Smooth muscle cell (in vitro differentiated cells): ENCODE measurements around the gene PRKCA. TPM values are rescaled to one million over a fixed set of nuclear protein-coding genes. Genes with fewer than 3 reads are reported as not detected.

ENCODE experiments used
- DNase-seq: peaks from one replicate; lab custom pipeline; 2025; ENCODE audit not compliant: unreplicated experiment; lab: John Stamatoyannopoulos, UW
- H2AFZ ChIP-seq: fragments of 200-600 bp; sonication (generic); 2 replicates; pipeline ENCODE4 v1.6.0; 2016; ENCODE audit warnings: antibody characterized with exemption, low read depth, mild to moderate bottlenecking
- H3F3A ChIP-seq: fragments of 200-600 bp; sonication (generic); 2 replicates; pipeline ENCODE4 v1.6.0; 2017; ENCODE audit warnings: antibody characterized with exemption, low read depth
- H3K27ac ChIP-seq: fragments of 200-600 bp; sonication (generic); 2 replicates; pipeline ENCODE4 v1.5.1; 2016; ENCODE audit warnings: low read depth, mild to moderate bottlenecking
- H3K27me3 ChIP-seq: fragments of 200-600 bp; sonication (generic); 2 replicates; pipeline ENCODE4 v1.6.1; 2016; ENCODE audit warnings: low read depth, mild to moderate bottlenecking
- H3K36me3 ChIP-seq: fragments of 200-600 bp; sonication (generic); 2 replicates; pipeline ENCODE4 v1.5.1; 2016; ENCODE audit warnings: low read depth
- H3K4me1 ChIP-seq: fragments of 200-600 bp; sonication (generic); 2 replicates; pipeline ENCODE4 v1.5.1; 2016; ENCODE audit warnings: low read depth
- H3K4me2 ChIP-seq: fragments of 200-600 bp; sonication (generic); 2 replicates; pipeline ENCODE4 v1.6.0; 2016; ENCODE audit warnings: mild to moderate bottlenecking
- H3K4me3 ChIP-seq: fragments of 200-600 bp; sonication (generic); 2 replicates; pipeline ENCODE4 v1.5.1; 2016; ENCODE audit warnings: mild to moderate bottlenecking
- H3K79me2 ChIP-seq: fragments of 200-600 bp; sonication (generic); 2 replicates; pipeline ENCODE4 v1.6.0; 2016; ENCODE audit warnings: low read depth, mild to moderate bottlenecking
- H3K9ac ChIP-seq: fragments of 200-600 bp; sonication (generic); 2 replicates; pipeline ENCODE4 v1.6.0; 2016; ENCODE audit warnings: low read depth
- H3K9me3 ChIP-seq: fragments of 200-600 bp; sonication (generic); replicated peaks from 2 replicates; pipeline ENCODE4 v1.5.1; 2016; ENCODE audit warnings: low read depth
- H4K20me1 ChIP-seq: fragments of 200-600 bp; sonication (generic); 2 replicates; pipeline ENCODE4 v1.6.0; 2016; ENCODE audit warnings: low read depth
- CTCF ChIP-seq: fragments of 200-600 bp; sonication (generic); IDR thresholded peaks from 2 replicates; pipeline ENCODE4 v1.5.1; 2017; ENCODE audit warnings: borderline replicate concordance, mild to moderate bottlenecking, antibody characterized with exemption; ENCODE audit not compliant: insufficient read depth, poor library complexity, severe bottlenecking
- WGBS: methylation state at CpG from one replicate; pipeline ENCODE4 v1.1.7; 2016; ENCODE audit warnings: low lambda C conversion rate; 5-methylcytosine and 5-hydroxymethylcytosine counted together
- polyA plus RNA-seq: library from polyadenylated mRNA; unstranded; fragments of >200 nt; fragmentation: Nextera tagmentation; extraction: Ambion mirVana; gene quantifications from 2 replicates; pipeline ENCODE4 v1.2.1, GENCODE V29; 2016
- total RNA-seq: library from RNA; depleted of rRNA; stranded (reverse); fragments of >200 nt; gene quantifications from 2 replicates; pipeline ENCODE4 v1.2.3, GENCODE V29; 2014

The PRKCA gene
- total and polyA plus RNA-seq, 2 experiments from 2014 or later = 0.78 to 7.1 TPM

DNA sequence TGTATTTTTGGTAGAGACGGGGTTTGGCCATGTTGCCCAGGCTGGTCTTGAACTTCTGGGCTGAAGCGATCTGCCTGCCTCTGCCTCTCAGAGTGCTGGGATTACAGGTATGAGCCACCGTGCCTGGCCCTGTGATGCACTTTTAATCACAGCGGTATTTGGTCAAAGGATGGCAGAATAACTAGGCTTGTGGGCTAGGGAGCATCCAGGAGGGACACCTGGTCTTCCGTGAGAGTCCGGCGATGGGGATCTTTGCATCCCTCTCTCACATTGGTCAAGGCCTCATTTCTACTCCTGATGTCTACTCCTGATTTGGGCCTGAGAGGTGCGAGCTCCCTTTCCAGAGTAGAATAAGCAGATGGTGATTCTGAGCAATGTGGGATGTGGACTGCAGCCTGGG, 274.6 kb downstream of the PRKCA start:
- H3K9me3 ChIP-seq = no peaks in the 10 kb centered on the region
- H3K36me3 ChIP-seq = no peaks in the 10 kb centered on the region
- no peak overlapping the region for H3K4me2 ChIP-seq
- no peaks in the 10 kb centered on the region for H3K27me3 ChIP-seq
- H2AFZ ChIP-seq = no peak overlapping the region
- no peaks in the 10 kb centered on the region for H4K20me1 ChIP-seq
- H3K4me3 ChIP-seq = no peak overlapping the region
- DNase-seq = no peak
- 100% methylated on average over 8 of the region's 8 CpGs for WGBS
- no peak overlapping the region for H3K9ac ChIP-seq
- peaks cover 4% of the 10 kb centered on the region for H3F3A ChIP-seq
- no peaks in the 10 kb centered on the region for H3K4me1 ChIP-seq
- no peak for TF ChIP-seq CTCF
- H3K79me2 ChIP-seq = no peaks in the 10 kb centered on the region
- H3K27ac ChIP-seq = no peak overlapping the region

GRCh38 chr17:66578781-66579489, 276.5 kb downstream of the PRKCA start:
- no peak overlapping the region for H3K4me2 ChIP-seq
- H4K20me1 ChIP-seq = no peaks in the 10 kb centered on the region
- H3K79me2 ChIP-seq = no peaks in the 10 kb centered on the region
- 93% methylated on average over 22 of the region's 22 CpGs for WGBS
- H3K27ac ChIP-seq = no peak overlapping the region
- no peak overlapping the region for H2AFZ ChIP-seq
- no peaks in the 10 kb centered on the region for H3K36me3 ChIP-seq
- peaks cover 4% of the 10 kb centered on the region for H3F3A ChIP-seq
- DNase-seq = no peak
- no peak overlapping the region for H3K9ac ChIP-seq
- TF ChIP-seq CTCF = no peak
- H3K9me3 ChIP-seq = no peaks in the 10 kb centered on the region
- no peak overlapping the region for H3K4me3 ChIP-seq
- H3K27me3 ChIP-seq = no peaks in the 10 kb centered on the region
- H3K4me1 ChIP-seq = no peaks in the 10 kb centered on the region

- no peaks in the 10 kb centered on the region for H3K79me2 ChIP-seq
- H3K4me3 ChIP-seq = no peak overlapping the region
- no peaks in the 10 kb centered on the region for H4K20me1 ChIP-seq
- H2AFZ ChIP-seq = no peak overlapping the region
- no peak for TF ChIP-seq CTCF
- WGBS = 91% methylated on average over 4 of the region's 4 CpGs
- no peaks in the 10 kb centered on the region for H3K27me3 ChIP-seq
- no peaks in the 10 kb centered on the region for H3K9me3 ChIP-seq
- DNase-seq = no peak
- no peak overlapping the region for H3K4me2 ChIP-seq
- H3K4me1 ChIP-seq = no peaks in the 10 kb centered on the region
- no peak overlapping the region for H3K27ac ChIP-seq
- peaks cover 4% of the 10 kb centered on the region for H3F3A ChIP-seq
- no peaks in the 10 kb centered on the region for H3K36me3 ChIP-seq
- H3K9ac ChIP-seq = no peak overlapping the region
Observed at GRCh38 chr17:66579556-66579955, 277.1 kb downstream of the PRKCA start.
